Central memory CD8-positive, alpha-beta T cell (primary cell): Measurements from ENCODE around the gene KCNQ1.

ENCODE experiments used
- ATAC-seq: fragments of 150-1000 bp; cut with Tn5 transposase; replicated peaks from 2 replicates; pipeline ENCODE4 v1.10.0; 2022; ENCODE audit warnings: mild to moderate bottlenecking, moderate FRiP score, moderate number of reproducible peaks; ENCODE audit not compliant: poor library complexity, severe bottlenecking; ENCODE audit errors: extremely low read depth
- DNase-seq, 2 donors: peaks; one replicate each; pipeline ENCODE4 v3.0.0; 2021; ENCODE audit warnings: low spot score in 2 of 2
- H3K27ac Mint-ChIP-seq: one replicate; pipeline ENCODE4 v1.8.0; 2022; ENCODE audit warnings: low read depth, mild to moderate bottlenecking, moderate library complexity, mixed read lengths
- H3K27me3 Mint-ChIP-seq: one replicate; pipeline ENCODE4 v1.8.0; 2022; ENCODE audit warnings: mixed read lengths
- H3K36me3 Mint-ChIP-seq: one replicate; pipeline ENCODE4 v1.8.0; 2022; ENCODE audit warnings: mild to moderate bottlenecking, moderate library complexity, mixed read lengths; ENCODE audit not compliant: insufficient read depth
- H3K4me1 Mint-ChIP-seq: one replicate; pipeline ENCODE4 v1.8.0; 2022; ENCODE audit warnings: mixed read lengths
- H3K4me3 Mint-ChIP-seq: one replicate; pipeline ENCODE4 v1.8.0; 2022; ENCODE audit warnings: mild to moderate bottlenecking, moderate library complexity, mixed read lengths
- H3K9me3 Mint-ChIP-seq: one replicate; pipeline ENCODE4 v1.8.0; 2022; ENCODE audit warnings: mixed read lengths

KCNQ1 gene

DNA sequence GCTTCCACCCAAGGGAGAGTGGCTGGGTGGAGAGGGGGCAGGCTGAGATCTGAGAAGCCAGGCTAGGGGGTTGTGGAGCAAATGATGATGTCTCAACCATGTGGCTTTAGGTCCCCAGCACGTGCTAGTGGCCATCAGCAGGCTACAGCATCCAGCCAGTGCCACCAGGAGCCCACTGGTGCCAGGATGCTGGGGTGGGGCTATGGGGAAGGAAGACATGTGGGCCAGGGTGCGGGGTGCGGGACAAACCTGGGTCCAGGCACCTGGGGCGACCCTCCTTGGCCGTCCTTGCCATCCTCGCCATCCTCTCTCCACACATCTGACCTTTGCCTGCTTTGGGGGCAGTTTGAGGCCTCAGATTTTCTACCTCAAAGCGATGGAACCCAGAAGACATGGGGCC lies 104.3 kb downstream of the KCNQ1 start:
- Mint-ChIP-seq H3K36me3 (no peaks in the 10 kb centered on the region), H3K4me1 (no peaks in the 10 kb centered on the region), H3K27me3 (no peaks in the 10 kb centered on the region), H3K4me3 (no peak overlapping the region), H3K9me3 (no peaks in the 10 kb centered on the region), H3K27ac (no peak overlapping the region)
- DNase-seq = no peak
- ATAC-seq = no peak

DNA sequence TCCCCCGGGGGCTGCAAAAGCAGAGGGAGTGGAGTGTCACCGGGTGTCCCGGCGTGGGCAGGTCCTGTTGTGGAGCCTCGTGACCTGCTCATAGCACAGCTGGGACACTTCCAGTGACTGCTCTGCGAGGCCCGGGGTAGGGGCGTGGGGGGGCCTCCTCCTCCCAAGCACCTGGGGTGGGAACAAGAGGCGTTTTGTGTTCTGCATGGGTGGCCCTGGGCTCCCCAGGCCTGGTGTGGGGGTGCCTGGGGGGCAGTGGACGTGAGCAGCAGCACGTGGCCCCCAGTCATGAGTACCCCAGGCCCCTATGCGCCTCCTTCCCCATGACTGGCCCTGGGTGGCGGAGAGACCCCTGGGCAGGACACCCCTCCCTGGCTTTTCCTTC lies 104.7 kb downstream of the KCNQ1 start:
- Mint-ChIP-seq H3K4me1 (no peaks in the 10 kb centered on the region), H3K9me3 (no peaks in the 10 kb centered on the region), H3K36me3 (no peaks in the 10 kb centered on the region), H3K4me3 (no peak overlapping the region), H3K27ac (no peak overlapping the region), H3K27me3 (no peaks in the 10 kb centered on the region)
- DNase-seq (no peak), ATAC-seq (no peak)

DNA sequence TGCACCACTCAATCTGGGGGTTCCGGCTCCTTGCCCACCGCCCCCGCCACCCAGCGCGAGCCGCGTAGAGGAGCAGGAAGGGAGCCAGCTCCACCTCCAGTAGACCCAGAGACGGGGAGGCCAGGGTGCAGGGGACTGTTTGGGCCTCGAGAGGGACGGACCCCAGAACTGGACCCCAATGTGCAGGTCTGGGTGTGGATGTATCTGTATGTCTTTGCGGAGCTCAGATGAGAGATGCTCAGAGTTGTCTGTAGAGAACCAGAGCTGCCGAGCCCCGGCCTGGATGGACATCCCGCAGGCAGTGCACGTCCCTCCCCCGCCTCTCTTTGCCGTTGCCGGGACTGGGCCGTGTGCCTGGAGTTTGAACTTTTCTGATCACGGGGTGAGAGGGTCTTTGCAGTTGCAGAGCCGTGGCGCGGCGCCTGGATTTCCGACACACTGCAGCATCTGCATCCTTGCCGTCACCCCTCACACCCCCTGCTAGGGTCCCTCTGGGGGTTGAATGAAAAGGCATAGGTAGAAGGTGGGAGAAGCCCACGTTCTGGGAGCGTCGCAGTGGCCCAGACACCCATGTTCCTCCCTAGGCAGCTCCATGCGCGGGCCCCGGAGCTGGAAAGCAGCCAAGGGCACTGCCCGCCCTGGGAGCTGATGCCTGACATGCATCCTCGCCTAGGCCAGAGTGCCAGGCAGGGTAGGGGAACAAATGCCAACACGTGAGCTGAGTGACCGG lies 105.2 kb downstream of the KCNQ1 start:
- H3K27me3 Mint-ChIP-seq = no peaks in the 10 kb centered on the region
- ATAC-seq = no peak

DNA sequence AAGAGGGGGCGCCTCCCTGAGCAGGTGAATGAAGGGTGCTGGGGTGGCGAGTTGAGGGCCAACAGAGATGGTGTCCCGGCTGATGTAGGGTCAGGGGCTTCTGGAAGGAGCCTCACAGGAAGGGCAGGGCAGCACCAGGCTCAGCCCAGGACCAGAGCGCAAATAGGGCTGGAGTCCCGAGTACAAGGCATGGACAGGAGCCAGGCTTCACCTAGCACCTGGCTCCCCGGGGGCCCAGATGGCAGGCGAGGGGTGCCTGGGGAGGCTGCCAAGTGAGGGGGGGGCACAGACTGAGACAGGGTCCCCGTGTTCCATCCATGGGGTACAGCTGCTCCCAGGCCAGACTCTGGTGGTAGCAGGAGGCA lies 105.8 kb downstream of the KCNQ1 start:
- ATAC-seq (no peak), DNase-seq (no peak)
- Mint-ChIP-seq H3K4me3 (no peak overlapping the region), H3K9me3 (no peaks in the 10 kb centered on the region), H3K4me1 (no peaks in the 10 kb centered on the region), H3K27ac (no peak overlapping the region), H3K27me3 (no peaks in the 10 kb centered on the region), H3K36me3 (no peaks in the 10 kb centered on the region)

More for the DNA sequence above, 105.2 kb downstream of the KCNQ1 start:
- Mint-ChIP-seq H3K36me3 (no peaks in the 10 kb centered on the region), H3K4me1 (no peaks in the 10 kb centered on the region), H3K4me3 (no peak overlapping the region), H3K9me3 (no peaks in the 10 kb centered on the region), H3K27ac (no peak overlapping the region)
- no peak for DNase-seq

DNA sequence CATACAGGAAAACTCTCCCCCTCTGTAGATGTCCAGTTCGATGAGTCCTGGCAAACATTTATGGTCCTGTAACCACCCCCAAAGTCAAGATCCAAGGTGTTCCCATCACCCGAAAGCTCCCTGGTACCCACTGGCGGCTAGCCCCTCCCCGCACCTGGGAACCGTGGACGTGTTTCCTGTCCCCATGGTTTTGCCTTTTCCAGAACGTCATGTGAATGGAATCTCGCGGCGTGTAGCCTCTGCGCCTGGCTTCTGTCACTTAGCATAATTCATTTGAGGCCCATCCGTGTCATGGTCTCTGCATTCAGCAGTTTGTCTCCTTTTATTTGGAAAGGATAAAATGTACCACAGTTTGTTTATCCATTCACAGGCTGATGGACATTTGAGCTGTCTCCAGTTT lies 106.3 kb downstream of the KCNQ1 start:
- Mint-ChIP-seq H3K4me1 (no peaks in the 10 kb centered on the region), H3K27ac (no peak overlapping the region), H3K27me3 (no peaks in the 10 kb centered on the region), H3K36me3 (no peaks in the 10 kb centered on the region), H3K9me3 (no peaks in the 10 kb centered on the region), H3K4me3 (no peak overlapping the region)
- DNase-seq (no peak), ATAC-seq (no peak)

DNA sequence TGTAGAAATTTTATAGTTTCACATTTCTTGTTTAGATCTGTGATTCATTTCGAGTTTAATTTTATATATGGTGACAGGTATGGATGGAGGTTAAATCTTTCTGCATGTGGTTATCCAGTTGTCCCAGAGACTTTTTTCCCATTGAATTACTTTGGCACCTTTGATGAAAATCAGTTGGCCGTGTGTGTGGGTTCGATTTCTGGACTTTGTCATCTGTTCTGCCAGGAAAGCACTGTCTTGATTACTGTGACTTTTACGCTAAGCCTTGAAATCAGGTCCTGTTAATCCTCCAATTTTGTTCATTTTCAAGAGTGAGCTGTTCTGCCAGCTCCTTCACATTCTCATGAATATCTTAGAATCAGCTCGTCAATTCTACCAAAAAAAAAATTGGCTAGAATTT lies 107.4 kb downstream of the KCNQ1 start:
- Mint-ChIP-seq H3K27me3 (no peaks in the 10 kb centered on the region), H3K36me3 (no peaks in the 10 kb centered on the region), H3K4me3 (no peak overlapping the region), H3K4me1 (no peaks in the 10 kb centered on the region), H3K27ac (no peak overlapping the region), H3K9me3 (no peaks in the 10 kb centered on the region)
- DNase-seq = no peak
- no peak for ATAC-seq

DNA sequence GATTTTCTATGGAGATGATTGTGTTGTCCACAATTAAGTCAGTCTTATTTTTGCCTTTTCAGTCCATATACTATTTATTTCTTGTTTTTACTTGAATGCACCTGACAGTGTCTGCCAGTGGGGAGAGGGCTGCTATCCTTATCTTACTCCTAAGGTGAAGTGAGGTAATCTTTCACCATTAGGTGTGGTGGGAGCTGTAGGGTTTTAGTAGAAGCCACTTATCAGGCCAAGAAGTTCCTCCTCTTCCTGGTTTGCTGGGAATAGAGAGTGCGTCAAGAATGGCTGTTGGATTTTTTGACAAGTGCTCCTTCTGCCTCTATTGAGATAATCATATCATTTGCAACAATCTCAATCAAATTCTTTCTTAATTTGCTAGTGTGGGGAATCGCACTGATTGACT lies 108.4 kb downstream of the KCNQ1 start:
- H3K4me1 Mint-ChIP-seq = no peaks in the 10 kb centered on the region
- no peaks in the 10 kb centered on the region for H3K27me3 Mint-ChIP-seq
- no peaks in the 10 kb centered on the region for H3K36me3 Mint-ChIP-seq
- H3K27ac Mint-ChIP-seq = no peak overlapping the region
- ATAC-seq = no peak
- no peak overlapping the region for H3K4me3 Mint-ChIP-seq
- DNase-seq = no peak
- H3K9me3 Mint-ChIP-seq = no peaks in the 10 kb centered on the region

DNA sequence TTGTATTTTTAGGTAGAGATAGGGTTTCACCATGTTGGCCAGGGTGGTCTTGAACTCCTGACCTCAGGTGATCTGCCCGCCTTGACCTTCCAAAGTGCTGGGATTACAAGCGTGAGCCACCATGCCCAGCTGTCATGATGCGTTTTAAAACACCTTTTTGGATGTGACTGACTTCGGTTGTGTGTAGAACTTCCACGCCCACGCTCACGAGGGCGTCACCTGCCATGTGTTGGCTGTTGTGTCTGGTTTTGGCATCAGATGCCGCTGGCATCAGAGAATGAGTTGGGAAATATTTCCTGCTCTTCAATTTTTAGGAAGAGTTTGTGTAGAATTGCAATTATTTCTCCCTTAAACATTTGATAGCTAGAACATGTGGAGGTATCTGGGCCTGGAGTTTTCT lies 109.1 kb downstream of the KCNQ1 start:
- Mint-ChIP-seq H3K27me3 (no peaks in the 10 kb centered on the region), H3K4me1 (no peaks in the 10 kb centered on the region), H3K27ac (no peak overlapping the region), H3K36me3 (no peaks in the 10 kb centered on the region), H3K9me3 (no peaks in the 10 kb centered on the region), H3K4me3 (no peak overlapping the region)
- no peak for DNase-seq
- ATAC-seq = no peak

DNA sequence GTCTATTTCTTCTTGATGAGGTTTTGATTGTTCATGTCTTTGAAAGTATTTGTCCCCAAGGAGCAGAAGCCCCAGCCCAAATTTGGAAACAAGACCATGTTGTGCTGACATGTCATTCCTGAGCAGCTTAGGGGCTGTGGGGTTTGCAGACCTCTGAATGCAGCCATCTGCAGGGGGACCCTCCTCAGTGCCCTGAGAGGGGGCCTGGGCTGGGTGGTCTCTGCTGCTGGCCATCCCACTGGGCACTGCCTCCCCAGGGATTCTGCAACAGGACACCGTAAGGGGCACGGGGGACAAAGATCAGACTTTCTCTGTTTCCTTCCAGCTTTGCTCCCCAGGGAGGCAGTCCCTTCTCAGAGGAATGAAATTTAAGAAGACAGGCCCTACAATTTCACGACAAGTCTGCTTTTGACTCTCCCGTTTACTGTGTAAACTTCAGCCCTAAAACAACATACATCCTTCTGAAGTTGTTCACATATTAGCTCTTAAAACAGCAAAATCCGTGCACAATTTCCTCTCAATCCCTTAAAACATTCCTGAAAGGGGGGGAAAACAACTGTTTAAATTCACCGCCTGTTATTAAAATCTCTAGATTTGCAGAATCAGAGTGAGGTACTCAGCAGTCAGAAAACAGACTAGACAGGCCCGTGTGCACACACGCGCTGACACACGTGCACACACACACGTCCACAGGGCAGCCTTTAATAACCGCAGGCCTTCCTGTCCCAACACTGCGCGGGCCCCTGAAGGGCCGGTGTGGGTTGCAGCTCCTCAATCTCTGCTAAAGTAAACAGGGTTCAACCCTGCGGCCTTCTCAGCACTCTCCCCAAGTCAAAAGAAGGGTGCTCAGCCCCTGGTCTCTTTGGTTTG lies 109.8 kb downstream of the KCNQ1 start:
- no peak overlapping the region for H3K27ac Mint-ChIP-seq
- H3K36me3 Mint-ChIP-seq = no peaks in the 10 kb centered on the region
- H3K27me3 Mint-ChIP-seq = no peaks in the 10 kb centered on the region
- no peaks in the 10 kb centered on the region for H3K4me1 Mint-ChIP-seq
- ATAC-seq (no peak), DNase-seq (no peak)
- no peaks in the 10 kb centered on the region for H3K9me3 Mint-ChIP-seq
- no peak overlapping the region for H3K4me3 Mint-ChIP-seq

DNA sequence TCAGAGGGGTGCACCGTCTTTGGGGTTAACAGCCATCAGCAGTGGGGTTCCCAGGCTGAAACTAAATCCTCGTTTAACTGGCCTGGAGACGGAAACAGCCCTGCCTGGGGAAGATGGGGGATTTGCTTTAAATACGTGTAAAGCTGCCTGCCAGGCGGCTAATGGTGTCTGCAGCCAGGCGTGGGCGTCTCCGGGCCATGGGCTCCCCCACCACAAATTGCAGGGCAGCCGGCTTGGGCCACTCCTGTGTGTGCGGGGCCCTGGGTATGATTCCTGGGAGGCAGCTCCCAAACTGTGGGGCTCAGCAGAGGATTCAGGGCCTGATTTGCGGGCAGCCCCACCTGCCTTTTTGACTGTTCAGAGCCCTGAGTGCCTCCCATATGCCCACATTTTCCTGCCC lies 110.5 kb downstream of the KCNQ1 start:
- Mint-ChIP-seq H3K36me3 (no peaks in the 10 kb centered on the region), H3K9me3 (no peaks in the 10 kb centered on the region), H3K4me1 (no peaks in the 10 kb centered on the region), H3K27me3 (no peaks in the 10 kb centered on the region), H3K27ac (no peak overlapping the region), H3K4me3 (no peak overlapping the region)
- no peak for DNase-seq
- no peak for ATAC-seq

DNA sequence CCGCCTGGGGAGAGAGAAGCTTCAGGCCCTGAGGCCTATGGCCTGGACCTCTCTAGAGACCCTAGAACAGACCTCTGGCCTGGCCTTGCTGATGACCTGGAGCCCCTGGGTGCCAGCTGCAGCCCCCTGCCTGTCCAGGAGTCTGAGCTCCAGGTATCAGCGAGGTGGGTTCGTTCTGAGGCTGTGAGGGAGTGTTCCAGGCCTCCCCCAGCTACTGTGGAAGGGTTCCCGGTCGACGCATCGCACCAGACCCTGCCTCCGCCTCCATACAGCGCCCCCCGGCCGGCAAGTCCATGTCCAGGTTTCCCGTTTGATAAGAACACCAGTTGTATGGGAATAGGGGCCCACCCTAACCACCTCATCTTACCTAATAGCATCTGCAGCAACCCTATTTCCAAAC lies 111.1 kb downstream of the KCNQ1 start:
- H3K9me3 Mint-ChIP-seq = no peaks in the 10 kb centered on the region
- no peak overlapping the region for H3K4me3 Mint-ChIP-seq
- no peaks in the 10 kb centered on the region for H3K27me3 Mint-ChIP-seq
- ATAC-seq (no peak), DNase-seq (no peak)
- no peaks in the 10 kb centered on the region for H3K4me1 Mint-ChIP-seq
- no peaks in the 10 kb centered on the region for H3K36me3 Mint-ChIP-seq
- H3K27ac Mint-ChIP-seq = no peak overlapping the region

DNA sequence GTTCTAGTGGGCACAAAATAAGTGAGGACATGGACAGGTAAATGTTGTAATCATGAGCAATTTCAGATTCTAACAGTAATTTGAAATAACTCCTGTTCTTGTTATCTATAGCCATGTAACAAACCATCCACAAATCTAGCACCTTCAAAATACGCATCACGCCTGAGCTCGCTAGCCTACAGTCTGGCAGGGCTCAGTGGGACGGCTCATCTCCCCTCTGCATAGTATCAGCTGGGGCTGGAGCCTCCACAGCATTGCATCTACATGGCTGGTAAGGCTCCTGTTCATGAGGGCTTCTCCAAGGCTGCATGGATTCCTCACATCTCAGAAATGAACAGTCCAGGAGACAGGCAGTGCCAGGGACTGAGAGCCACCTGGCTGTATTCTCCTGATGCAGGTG lies 112.6 kb downstream of the KCNQ1 start:
- Mint-ChIP-seq H3K27me3 (no peaks in the 10 kb centered on the region), H3K4me3 (no peak overlapping the region), H3K9me3 (no peaks in the 10 kb centered on the region), H3K4me1 (no peaks in the 10 kb centered on the region), H3K27ac (no peak overlapping the region), H3K36me3 (no peaks in the 10 kb centered on the region)
- no peak for ATAC-seq
- DNase-seq = no peak

DNA sequence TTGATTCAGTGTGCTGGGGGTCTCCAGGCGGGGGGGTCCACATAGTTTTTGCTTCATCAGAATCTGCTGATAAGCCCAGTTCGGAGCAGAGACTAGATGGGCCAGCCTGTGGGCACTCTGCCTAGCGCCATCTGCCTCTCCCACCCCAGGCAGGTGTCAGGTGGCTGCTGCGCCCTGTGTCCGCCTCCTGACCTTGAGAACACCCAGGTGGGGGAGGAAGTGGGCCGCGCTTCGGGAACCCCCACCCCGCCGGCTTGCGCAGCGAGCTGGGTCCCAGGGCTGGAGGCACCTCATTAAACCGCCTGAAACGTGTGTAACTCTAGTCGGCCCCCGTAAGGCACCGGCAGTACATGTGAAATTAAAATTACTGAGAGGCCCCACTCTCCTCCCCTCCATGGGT lies 113.6 kb downstream of the KCNQ1 start:
- no peak overlapping the region for H3K4me3 Mint-ChIP-seq
- no peaks in the 10 kb centered on the region for H3K4me1 Mint-ChIP-seq
- no peaks in the 10 kb centered on the region for H3K9me3 Mint-ChIP-seq
- H3K36me3 Mint-ChIP-seq = no peaks in the 10 kb centered on the region
- no peak overlapping the region for H3K27ac Mint-ChIP-seq
- DNase-seq (no peak), ATAC-seq (no peak)
- H3K27me3 Mint-ChIP-seq = no peaks in the 10 kb centered on the region
